ENCODE data around the gene TMEM30B.

The TMEM30B gene

GRCh38 chr14:61298824-61299223 is 17.7 kb upstream of the TMEM30B start:
- DNase-seq = no peak

- no peak for DNase-seq
Measured at GRCh38 chr14:61297581-61297980, 16.4 kb upstream of the TMEM30B start.

- DNase-seq = peak; percentile 14
Measured at GRCh38 chr14:61296719-61297502, 15.8 kb upstream of the TMEM30B start.

DNA sequence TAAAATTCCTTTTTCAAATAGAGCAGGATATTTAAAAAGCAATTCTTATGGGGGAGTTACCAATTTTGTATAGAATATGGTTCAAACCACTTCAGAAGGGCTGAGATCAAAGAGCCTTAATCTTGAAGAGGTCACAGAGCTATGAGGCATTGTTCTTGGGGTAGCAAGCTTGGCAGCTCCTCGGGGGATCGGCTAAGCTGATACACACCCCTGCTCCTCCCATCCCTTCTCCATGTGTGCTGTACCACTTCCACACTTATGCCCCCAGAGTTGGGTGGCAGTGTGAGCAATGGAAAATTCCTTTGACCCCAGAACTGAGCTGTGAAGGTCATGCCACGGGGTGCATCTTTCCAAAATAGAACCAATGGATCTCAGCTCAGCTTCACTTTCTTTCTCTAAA is 15.0 kb upstream of the TMEM30B start:
- no peak for DNase-seq

GRCh38 chr14:61290701-61291100 is 9.6 kb upstream of the TMEM30B start:
- DNase-seq = no peak

DNA sequence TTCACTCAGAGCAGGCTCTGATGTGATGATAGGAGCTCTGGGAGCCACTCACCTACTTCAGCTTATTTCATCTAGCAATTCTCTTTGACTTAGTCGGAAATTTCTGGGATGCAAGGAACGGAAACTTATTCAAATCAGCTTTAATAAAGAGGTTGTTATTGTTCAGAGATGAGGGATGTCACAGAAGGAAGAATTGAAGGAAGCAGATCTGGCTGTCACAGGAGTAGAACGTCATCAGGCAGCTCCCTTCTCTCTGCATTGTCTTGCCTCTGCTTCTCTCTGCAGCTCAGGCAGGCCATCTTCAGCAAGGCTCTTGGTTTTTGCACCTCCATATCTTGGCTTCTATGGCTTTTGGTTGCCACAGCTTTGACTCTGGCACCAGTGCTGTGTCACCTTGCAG is 7.6 kb upstream of the TMEM30B start:
- DNase-seq = no peak

DNA sequence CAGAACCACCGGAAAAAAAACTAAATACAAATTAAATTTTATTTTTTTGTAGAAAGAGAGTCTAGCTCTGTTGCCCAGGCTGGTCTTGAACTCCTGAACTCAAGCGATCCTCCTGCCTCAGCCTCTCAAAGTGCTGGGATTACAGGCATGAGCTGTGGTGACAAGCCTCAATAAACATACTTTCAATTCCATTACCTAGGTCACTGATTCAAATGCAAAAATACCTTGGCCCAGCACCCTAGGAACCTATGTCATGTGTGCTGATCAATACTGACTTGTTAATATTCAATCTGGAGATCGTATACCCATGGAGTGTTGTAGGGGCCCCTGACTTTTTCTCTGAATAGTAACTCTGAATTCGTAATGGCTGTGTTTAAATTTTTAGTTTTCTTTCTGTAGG is 7.1 kb upstream of the TMEM30B start:
- DNase-seq = no peak

DNA sequence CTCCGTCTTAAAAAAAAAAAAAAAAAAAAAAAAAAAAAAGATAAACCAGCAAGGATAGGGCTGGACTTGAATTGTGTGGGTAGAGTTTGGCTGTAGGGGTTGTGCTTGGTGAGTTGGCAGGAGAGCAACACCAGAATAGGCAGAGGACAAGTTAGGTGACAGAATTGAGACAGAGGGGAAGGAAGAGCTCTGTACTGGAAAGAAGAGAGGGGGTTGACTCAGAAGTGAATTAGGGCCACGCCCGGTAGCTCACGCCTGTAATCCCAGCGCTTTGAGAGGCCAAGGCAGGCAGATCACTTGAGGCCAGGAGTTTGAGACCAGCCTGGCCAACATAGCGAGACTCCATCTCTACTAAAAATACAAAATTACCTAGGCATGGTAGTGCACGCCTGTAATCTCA is 6.1 kb upstream of the TMEM30B start:
- no peak for DNase-seq

DNA sequence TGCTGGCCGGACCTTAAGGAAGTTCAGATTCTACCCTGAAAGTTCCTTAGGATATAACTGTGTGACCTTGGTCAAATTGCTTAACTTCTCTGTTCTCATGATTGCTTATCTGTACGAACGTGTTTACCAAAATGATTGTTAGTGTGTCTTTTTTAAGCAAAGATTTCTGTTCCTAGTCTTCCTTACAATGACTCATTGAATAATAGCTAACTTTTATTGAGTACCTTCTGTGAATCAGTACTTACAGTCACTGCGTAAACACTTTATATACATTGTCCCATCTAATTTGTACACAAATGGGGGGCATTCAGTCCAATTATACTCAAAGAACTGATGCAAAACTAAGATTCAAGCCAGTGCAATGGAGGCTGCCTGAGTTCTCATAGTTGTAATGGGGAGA is 4.2 kb upstream of the TMEM30B start:
- DNase-seq = no peak

GRCh38 chr14:61284001-61284400 is 2.9 kb upstream of the TMEM30B start:
- no peak for DNase-seq

GRCh38 chr14:61282746-61283145 is 1.6 kb upstream of the TMEM30B start:
- DNase-seq = no peak

DNA sequence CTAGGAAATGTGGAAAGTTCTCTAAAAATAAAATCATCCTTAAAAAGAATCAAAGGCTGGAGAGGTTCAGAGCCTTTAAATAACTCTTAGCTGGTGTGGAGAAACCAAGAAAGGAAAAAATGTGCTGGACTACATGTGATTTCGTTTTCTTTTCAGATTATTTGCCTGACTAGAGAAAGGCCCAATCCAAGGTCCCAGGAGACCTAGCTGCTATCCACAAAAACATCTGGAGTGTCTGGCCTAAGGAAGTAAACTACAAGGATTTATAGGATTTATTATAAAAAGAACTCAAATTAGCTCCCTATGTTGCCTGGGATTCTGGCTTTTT is 774 bp upstream of the TMEM30B start:
- no peak for DNase-seq

GRCh38 chr14:61280526-61281185 is 482 bp downstream of the TMEM30B start:
- peak; percentile 70 for DNase-seq

DNA sequence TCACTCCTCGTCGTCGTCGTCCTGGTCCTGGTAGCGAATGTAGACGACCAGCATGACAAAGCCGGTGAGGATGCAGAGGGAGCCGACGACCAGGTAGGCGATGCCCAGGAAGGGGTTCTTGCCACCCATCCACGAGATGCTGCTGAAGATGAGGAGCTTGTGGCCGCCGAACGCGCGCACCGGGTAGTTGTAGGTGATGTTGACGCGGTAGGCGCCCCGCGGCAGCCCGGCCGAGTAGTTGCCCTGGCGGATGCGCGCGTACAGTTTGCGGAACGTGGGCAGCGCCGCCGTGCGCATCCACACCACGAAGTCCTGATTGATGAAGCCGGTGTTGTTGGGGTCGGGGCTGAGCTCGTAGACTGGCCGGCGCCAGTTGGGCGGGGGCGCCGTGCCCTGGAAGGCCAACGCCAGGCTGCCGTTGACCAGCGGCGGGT is 1.0 kb downstream of the TMEM30B start:
- DNase-seq = peak; percentile 16

- no peak for DNase-seq
Measured at GRCh38 chr14:61279082-61279481, 2.1 kb downstream of the TMEM30B start.

DNA sequence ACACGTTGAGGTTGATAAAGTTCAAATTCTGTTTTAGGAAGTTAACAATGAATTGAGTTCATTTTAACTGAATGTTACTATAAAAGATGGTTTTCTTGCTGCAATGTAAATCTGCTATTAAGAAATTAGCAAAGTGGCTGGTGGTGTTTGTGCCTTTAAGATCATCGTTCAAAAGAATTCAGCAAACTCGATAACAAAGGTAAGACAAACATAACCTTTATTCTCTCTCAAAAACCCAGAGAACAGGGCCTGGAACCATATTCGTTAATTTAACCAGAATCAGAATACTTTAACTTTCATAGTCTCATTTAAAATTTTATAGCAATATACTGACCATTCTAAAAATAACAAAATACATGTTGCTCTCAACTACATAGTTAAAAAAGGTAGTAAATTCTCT is 3.4 kb downstream of the TMEM30B start:
- no peak for DNase-seq

DNA sequence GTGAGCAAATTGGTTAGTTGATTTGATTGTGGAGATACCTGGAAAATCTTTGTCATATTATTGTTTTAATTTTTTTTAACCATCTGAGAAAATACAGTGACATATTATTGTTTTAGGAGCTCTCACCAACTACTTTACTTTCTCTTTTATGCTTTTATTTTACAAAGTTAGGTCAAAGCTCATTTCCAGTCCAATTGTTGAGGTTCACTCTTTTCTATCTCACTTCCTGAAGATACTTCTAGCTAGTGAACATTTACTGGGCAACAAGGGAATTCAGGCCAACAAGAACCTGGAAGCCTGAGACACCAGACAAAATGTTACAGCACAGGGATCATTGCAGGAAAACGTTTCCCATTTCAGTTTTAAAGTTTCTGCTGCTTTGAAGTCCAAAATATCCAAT is 3.9 kb downstream of the TMEM30B start:
- DNase-seq = no peak

DNA sequence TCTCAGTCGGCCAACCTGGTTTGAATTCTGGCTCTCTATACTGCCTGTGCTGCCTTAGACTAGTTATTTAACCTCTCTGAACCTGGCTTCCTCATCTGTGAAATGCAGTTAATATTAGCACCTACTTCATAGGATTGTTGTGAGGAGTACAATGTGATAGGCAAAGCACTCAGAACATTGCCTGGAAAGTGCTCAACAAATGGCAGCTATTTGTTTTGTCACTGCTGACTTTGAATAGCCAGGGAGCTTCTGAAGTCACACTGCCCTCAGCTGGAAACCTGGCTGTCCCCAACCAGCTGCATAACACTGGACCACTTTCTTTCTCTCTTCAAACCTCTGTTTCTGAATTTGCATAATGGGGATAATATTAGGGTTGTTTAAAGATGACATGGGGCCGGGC is 9.6 kb downstream of the TMEM30B start:
- no peak for DNase-seq

DNA sequence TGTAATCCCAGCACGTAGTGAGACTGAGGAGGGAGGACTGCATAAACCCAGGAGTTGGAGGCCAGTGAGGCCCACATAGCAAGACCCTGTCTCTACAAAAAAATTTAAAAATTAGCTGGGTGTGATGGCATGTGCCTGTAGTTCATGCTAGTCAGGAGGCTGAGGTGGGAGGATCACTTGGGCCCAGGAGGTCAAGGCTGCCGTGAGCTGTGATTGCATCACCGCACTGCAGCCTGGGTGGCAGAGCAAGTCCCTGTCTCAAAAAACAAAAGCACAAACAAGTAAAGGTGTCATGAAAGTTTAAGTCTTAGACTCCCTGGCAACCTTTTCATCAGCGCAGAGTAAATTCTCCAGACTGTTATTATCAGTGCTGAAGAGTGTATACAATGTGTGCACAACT is 10.4 kb downstream of the TMEM30B start:
- DNase-seq = no peak

DNA sequence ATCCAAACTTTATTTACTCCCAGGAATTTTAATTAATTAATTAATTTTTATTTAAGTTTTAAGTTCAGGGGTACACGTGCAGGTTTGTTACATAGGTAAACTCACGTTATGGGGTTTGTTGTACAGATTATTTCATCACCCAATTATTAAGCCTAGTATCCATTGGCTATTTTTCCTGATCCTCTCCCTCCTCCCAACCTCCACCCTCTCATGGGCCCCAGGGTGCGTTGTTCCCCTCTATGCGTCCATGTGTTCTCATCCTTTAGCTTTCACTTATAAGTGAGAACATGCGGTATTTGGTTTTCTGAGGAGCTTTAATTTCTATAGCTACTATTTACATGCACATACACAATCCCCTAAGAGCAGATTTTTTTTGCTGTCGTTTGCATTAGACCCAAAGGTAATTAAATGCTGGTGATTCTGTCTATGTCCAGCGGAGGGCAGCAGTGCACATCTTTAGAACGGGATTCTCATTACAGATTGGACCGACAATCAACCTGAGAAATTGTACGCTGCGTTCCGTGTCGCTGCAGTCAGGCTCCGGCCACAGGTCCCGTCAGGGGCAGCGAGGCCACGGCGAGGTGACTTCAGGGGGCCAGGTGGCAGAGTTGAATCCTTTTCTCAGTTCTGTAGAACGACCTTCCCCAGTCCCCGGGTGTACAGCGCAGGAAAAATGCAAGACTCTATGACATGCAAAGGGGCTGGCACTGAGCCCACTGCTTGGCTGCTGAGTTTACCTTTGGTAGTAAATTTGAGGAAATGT is 11.6 kb downstream of the TMEM30B start:
- peak; percentile 57 for DNase-seq

DNA sequence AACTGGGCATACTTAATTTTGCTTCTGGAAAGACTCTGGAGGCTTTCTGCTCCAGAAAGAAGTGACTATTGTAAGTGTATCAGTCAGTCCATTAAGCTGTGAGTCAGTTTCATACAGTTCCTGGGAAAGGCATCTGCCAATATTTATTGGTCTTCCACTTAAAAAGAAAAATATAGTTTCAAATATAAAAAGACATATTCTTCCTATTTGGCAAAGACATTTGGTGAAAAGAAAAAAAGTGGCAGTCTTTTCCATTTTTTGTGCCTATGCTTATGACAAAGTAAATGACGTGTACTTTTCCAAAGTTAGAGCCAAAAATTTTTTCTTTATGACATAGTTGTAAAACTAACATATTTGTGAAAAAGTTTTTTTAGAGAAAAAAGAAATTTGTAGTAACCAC is 12.3 kb downstream of the TMEM30B start:
- no peak for DNase-seq

GRCh38 chr14:61266891-61267740 is 14.0 kb downstream of the TMEM30B start:
- DNase-seq = no peak

GRCh38 chr14:61266436-61266835 is 14.7 kb downstream of the TMEM30B start:
- DNase-seq = no peak
